ENCODE data around the gene OR5V1.

DNA sequence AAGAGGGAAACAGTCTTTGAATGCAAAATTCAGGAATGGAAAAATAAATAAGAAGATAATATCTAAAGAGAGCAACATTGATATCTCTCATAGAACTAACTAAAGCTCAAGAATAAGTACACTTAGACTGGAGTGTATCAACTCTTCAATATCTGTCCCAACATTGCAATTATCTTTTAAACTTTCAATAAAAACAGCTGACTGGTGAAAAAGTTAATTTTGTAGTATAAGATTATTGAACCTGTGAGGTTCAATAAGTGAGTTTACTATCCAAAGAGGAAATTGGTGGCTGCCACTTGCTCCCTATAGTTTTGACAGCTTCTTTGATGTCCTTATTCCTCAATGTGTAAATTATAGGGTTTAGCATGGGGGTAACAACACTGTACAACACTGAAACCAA lies 13.7 kb downstream of the OR5V1 start:
- TF ChIP-seq RAD21 (IDR thresholded peaks at IDR 0.05) = no peak
- TF ChIP-seq, protein P1, sequence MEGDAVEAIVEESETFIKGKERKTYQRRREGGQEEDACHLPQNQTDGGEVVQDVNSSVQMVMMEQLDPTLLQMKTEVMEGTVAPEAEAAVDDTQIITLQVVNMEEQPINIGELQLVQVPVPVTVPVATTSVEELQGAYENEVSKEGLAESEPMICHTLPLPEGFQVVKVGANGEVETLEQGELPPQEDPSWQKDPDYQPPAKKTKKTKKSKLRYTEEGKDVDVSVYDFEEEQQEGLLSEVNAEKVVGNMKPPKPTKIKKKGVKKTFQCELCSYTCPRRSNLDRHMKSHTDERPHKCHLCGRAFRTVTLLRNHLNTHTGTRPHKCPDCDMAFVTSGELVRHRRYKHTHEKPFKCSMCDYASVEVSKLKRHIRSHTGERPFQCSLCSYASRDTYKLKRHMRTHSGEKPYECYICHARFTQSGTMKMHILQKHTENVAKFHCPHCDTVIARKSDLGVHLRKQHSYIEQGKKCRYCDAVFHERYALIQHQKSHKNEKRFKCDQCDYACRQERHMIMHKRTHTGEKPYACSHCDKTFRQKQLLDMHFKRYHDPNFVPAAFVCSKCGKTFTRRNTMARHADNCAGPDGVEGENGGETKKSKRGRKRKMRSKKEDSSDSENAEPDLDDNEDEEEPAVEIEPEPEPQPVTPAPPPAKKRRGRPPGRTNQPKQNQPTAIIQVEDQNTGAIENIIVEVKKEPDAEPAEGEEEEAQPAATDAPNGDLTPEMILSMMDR (IDR thresholded peaks at IDR 0.05; ENCODE audit: low read depth, low read length, missing input control) = no peak
